ENCODE results near the gene OR2T29. TPM values are rescaled to one million over a fixed set of nuclear protein-coding genes. Genes with fewer than 3 reads are reported as not detected.
"Not testable (repeated sequence)": the region's sequence is repeated elsewhere in the genome, so short reads cannot be mapped to it uniquely, and the experiment has no call there.

OR2T29 gene
- total RNA-seq (not detected), total RNA-seq (0 reads per million in 2 donors)

- DNase-seq; H3K36me3 Mint-ChIP-seq (ENCODE audit: low read depth); H3K27ac Mint-ChIP-seq; H3K4me3 Mint-ChIP-seq; H3K9me3 ChIP-seq (ENCODE audit: control insufficient read depth, low read length, poor library complexity, severe bottlenecking); H3K4me1 Mint-ChIP-seq; H3K27me3 Mint-ChIP-seq; ATAC-seq: not testable (repeated sequence)
These were observed at the start of gene OR2T29 for GRCh38 chr1:248562672-248563071. TSS of gene OR2T29 (minus strand) at chr1:248562772. CDS start at chr1:248559491, 3,281 bp downstream.

GRCh38 chr1:248611883-248612414 is 49.4 kb upstream of the OR2T29 start:
- no peak for ATAC-seq

GRCh38 chr1:248610301-248610700 is 47.7 kb upstream of the OR2T29 start:
- no peak for DNase-seq
- no peak for ATAC-seq
- Mint-ChIP-seq H3K4me1 (no peaks in the 10 kb centered on the region), H3K27ac (no peak overlapping the region), H3K4me3 (no peak overlapping the region), H3K27me3 (peaks cover 10% of the 10 kb centered on the region), H3K36me3 (ENCODE audit: low read depth) (no peaks in the 10 kb centered on the region)
- no peaks in the 10 kb centered on the region for H3K9me3 ChIP-seq (ENCODE audit: control insufficient read depth, low read length, poor library complexity, severe bottlenecking)

More at GRCh38 chr1:248611883-248612414, 49.4 kb upstream of the OR2T29 start:
- Mint-ChIP-seq H3K36me3 (ENCODE audit: low read depth) (no peaks in the 10 kb centered on the region), H3K4me1 (no peaks in the 10 kb centered on the region), H3K27me3 (peaks cover 10% of the 10 kb centered on the region), H3K4me3 (no peak overlapping the region), H3K27ac (no peak overlapping the region)
- DNase-seq = no peak
- no peaks in the 10 kb centered on the region for H3K9me3 ChIP-seq (ENCODE audit: control insufficient read depth, low read length, poor library complexity, severe bottlenecking)

DNA sequence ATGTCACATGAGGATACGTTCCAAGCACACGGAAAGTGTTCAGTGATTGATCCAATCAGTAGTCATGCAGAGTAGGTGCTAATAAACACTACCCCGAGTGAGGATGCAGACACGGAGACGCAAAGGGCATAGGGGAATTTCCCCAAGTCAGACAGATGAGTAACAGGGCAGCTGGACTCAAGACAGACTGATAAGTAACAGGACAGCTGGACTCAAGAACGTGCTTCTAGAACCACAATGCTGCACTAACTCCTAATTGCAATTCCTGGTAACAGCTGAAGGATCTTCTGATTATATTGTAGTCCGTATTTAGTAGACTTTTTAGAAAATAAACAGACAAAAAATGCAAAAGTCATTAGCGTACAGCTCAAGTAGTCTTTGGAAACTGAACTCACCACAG is 36.8 kb upstream of the OR2T29 start:
- no peak for DNase-seq
- H3K4me1 Mint-ChIP-seq = peaks cover 7% of the 10 kb centered on the region
- H3K27ac Mint-ChIP-seq = no peak overlapping the region
- H3K36me3 Mint-ChIP-seq (ENCODE audit: low read depth) = peaks cover 2% of the 10 kb centered on the region
- H3K9me3 ChIP-seq (ENCODE audit: control insufficient read depth, low read length, poor library complexity, severe bottlenecking) = no peaks in the 10 kb centered on the region
- no peak overlapping the region for H3K4me3 Mint-ChIP-seq
- H3K27me3 Mint-ChIP-seq = peaks cover 6% of the 10 kb centered on the region
- ATAC-seq = no peak

GRCh38 chr1:248597589-248597988 is 35.0 kb upstream of the OR2T29 start, which contains the start of gene OR2T10:
TSS of gene OR2T10 (minus strand) at chr1:248597700. CDS start at chr1:248593768, 3,932 bp downstream.
- H3K27ac Mint-ChIP-seq = no peak within 1 kb of the TSS
- ATAC-seq (no peak), DNase-seq (no peak)
- H3K4me1 Mint-ChIP-seq = peaks cover 7% of the 10 kb centered on the region
- H3K9me3 ChIP-seq (ENCODE audit: control insufficient read depth, low read length, poor library complexity, severe bottlenecking) = no peaks in the 10 kb centered on the region
- no peak within 1 kb of the TSS for H3K4me3 Mint-ChIP-seq
- no peaks in the 10 kb centered on the region for H3K36me3 Mint-ChIP-seq (ENCODE audit: low read depth)
- peaks cover 6% of the 10 kb centered on the region for H3K27me3 Mint-ChIP-seq

DNA sequence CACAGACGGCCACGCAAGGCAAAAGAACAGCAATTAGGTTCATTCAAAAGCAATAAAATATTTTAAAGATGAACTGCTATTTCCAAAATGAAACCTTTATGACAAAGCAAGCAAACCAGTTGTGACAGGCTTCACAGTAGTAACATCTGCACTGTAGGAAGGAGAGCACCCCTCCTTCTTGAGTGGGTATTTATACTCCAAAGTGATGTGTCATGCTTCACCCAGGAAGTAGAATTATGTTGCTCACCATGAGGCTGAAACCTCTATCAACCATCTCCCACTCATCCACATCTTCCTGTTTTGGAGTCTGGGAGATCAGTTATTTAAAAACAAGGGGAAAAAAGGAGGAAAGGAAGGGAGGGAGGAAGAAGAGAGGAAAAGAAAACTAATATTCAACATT is 34.0 kb upstream of the OR2T29 start:
- ATAC-seq = no peak
- peaks cover 7% of the 10 kb centered on the region for H3K27me3 Mint-ChIP-seq
- H3K9me3 ChIP-seq (ENCODE audit: control insufficient read depth, low read length, poor library complexity, severe bottlenecking) = no peaks in the 10 kb centered on the region
- no peak for DNase-seq
- no peak overlapping the region for H3K4me3 Mint-ChIP-seq
- H3K27ac Mint-ChIP-seq = no peak overlapping the region
- peaks cover 7% of the 10 kb centered on the region for H3K4me1 Mint-ChIP-seq
- no peaks in the 10 kb centered on the region for H3K36me3 Mint-ChIP-seq (ENCODE audit: low read depth)

DNA sequence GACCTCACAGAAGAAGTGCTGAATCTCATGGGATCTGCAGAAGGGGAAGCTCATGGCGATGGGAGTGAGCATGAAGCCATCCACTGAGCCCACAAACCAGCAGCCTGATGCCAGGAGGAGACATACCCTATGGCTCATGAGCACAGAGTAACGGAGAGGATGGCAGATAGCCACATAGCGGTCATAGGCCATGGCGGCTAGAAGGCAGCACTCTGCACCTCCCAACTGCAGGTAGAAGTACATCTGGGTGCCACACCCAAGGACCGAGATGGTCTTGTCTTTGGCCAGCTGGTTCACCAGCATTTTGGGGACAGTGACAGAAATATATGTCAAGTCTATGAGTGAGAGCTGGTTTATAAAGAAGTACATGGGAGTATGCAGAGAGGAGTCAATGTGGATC is 30.7 kb upstream of the OR2T29 start:
- ATAC-seq (no peak), DNase-seq (no peak)
- Mint-ChIP-seq H3K36me3 (ENCODE audit: low read depth) (no peaks in the 10 kb centered on the region), H3K4me3 (no peak overlapping the region), H3K27ac (no peak overlapping the region), H3K4me1 (peaks cover 5% of the 10 kb centered on the region), H3K27me3 (peaks cover 4% of the 10 kb centered on the region)
- no peaks in the 10 kb centered on the region for H3K9me3 ChIP-seq (ENCODE audit: control insufficient read depth, low read length, poor library complexity, severe bottlenecking)

GRCh38 chr1:248592655-248593054 is 30.1 kb upstream of the OR2T29 start:
- no peak for ATAC-seq
- Mint-ChIP-seq H3K27me3 (peaks cover 4% of the 10 kb centered on the region), H3K36me3 (ENCODE audit: low read depth) (no peaks in the 10 kb centered on the region), H3K4me1 (peaks cover 5% of the 10 kb centered on the region), H3K4me3 (no peak overlapping the region), H3K27ac (no peak overlapping the region)
- H3K9me3 ChIP-seq (ENCODE audit: control insufficient read depth, low read length, poor library complexity, severe bottlenecking) = no peaks in the 10 kb centered on the region
- no peak for DNase-seq

DNA sequence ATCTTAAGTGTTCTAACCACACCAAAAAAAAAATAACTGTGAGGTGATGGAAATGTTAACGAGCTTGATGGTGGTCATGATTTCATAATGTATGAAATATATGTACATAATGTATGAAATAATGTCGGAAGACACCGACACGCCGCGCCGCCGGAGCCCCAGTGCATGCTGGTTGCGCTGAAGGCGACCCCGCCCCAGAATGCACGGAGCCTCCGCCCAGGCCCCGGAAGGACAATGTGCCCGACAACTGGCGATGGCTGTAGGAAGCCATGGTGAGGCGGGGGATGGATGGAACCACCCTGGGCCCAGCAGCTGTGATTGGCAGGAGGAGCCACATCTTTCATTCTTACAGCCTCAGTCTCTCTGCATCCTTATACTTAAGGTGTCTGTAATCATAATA is 27.5 kb upstream of the OR2T29 start:
- Mint-ChIP-seq H3K27ac (no peak overlapping the region), H3K27me3 (peaks cover 4% of the 10 kb centered on the region)

GRCh38 chr1:248589334-248589733 is 26.8 kb upstream of the OR2T29 start:
- ATAC-seq = no peak
- no peaks in the 10 kb centered on the region for H3K4me1 Mint-ChIP-seq
- no peak for DNase-seq

More for the DNA sequence above, 27.5 kb upstream of the OR2T29 start:
- Mint-ChIP-seq H3K4me1 (no peaks in the 10 kb centered on the region), H3K36me3 (ENCODE audit: low read depth) (no peaks in the 10 kb centered on the region), H3K4me3 (no peak overlapping the region)
- ATAC-seq (no peak), DNase-seq (no peak)
- no peaks in the 10 kb centered on the region for H3K9me3 ChIP-seq (ENCODE audit: control insufficient read depth, low read length, poor library complexity, severe bottlenecking)

GRCh38 chr1:248585266-248585665 is 22.7 kb upstream of the OR2T29 start:
- Mint-ChIP-seq H3K36me3 (ENCODE audit: low read depth) (no peaks in the 10 kb centered on the region), H3K4me3 (no peak overlapping the region), H3K4me1 (no peaks in the 10 kb centered on the region)

More at GRCh38 chr1:248589334-248589733, 26.8 kb upstream of the OR2T29 start:
- H3K9me3 ChIP-seq (ENCODE audit: control insufficient read depth, low read length, poor library complexity, severe bottlenecking) = no peaks in the 10 kb centered on the region
- H3K27me3 Mint-ChIP-seq = peaks cover 4% of the 10 kb centered on the region
- no peaks in the 10 kb centered on the region for H3K36me3 Mint-ChIP-seq (ENCODE audit: low read depth)
- H3K4me3 Mint-ChIP-seq = no peak overlapping the region
- H3K27ac Mint-ChIP-seq = no peak overlapping the region

GRCh38 chr1:248576260-248576980 is 13.8 kb upstream of the OR2T29 start:
- no peaks in the 10 kb centered on the region for H3K9me3 ChIP-seq (ENCODE audit: control insufficient read depth, low read length, poor library complexity, severe bottlenecking)
- Mint-ChIP-seq H3K4me3 (no peak overlapping the region), H3K4me1 (no peaks in the 10 kb centered on the region), H3K27ac (no peak overlapping the region), H3K27me3 (no peaks in the 10 kb centered on the region), H3K36me3 (ENCODE audit: low read depth) (no peaks in the 10 kb centered on the region)
- no peak for ATAC-seq
- DNase-seq = no peak

More at GRCh38 chr1:248585266-248585665, 22.7 kb upstream of the OR2T29 start:
- DNase-seq = no peak
- H3K9me3 ChIP-seq (ENCODE audit: control insufficient read depth, low read length, poor library complexity, severe bottlenecking) = no peaks in the 10 kb centered on the region
- Mint-ChIP-seq H3K27ac (no peak overlapping the region), H3K27me3 (no peaks in the 10 kb centered on the region)
- no peak for ATAC-seq

GRCh38 chr1:248574657-248575056 is 12.1 kb upstream of the OR2T29 start, which contains the start of gene OR2T34:
TSS of gene OR2T34 (minus strand) at chr1:248574757. CDS start at chr1:248574757, 0 bp downstream.
- H3K4me3 Mint-ChIP-seq; H3K4me1 Mint-ChIP-seq; H3K9me3 ChIP-seq (ENCODE audit: control insufficient read depth, low read length, poor library complexity, severe bottlenecking); H3K27me3 Mint-ChIP-seq; H3K27ac Mint-ChIP-seq; H3K36me3 Mint-ChIP-seq (ENCODE audit: low read depth); ATAC-seq; DNase-seq: not testable (repeated sequence)

DNA sequence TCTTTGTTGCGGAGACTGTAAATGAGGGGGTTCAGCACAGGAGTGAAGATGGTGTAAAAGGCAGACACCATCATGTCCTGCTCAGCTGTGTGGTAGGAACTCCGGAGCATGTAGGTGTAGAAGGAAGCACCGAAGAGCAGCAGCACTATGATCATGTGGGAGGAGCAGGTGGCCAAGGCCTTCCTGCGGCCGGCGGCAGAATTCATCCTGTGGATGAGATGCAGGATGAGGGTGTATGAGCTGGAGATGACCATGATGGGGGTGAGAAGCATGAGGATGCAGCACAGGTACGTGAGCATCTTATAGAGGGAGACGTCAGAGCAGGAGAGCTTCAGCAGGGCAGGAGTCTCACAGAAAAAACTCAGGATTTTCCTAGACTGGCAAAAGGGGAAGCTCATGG is 11.3 kb upstream of the OR2T29 start:
- H3K9me3 ChIP-seq (ENCODE audit: control insufficient read depth, low read length, poor library complexity, severe bottlenecking); H3K36me3 Mint-ChIP-seq (ENCODE audit: low read depth); H3K4me3 Mint-ChIP-seq; H3K27me3 Mint-ChIP-seq; H3K4me1 Mint-ChIP-seq; ATAC-seq; DNase-seq; H3K27ac Mint-ChIP-seq: not testable (repeated sequence)
